ENCODE data around the gene RAD51B. TPM values are rescaled to one million over a fixed set of nuclear protein-coding genes. Genes with fewer than 3 reads are reported as not detected.

Gene RAD51B
- total and polyA plus RNA-seq, 2 of the 13 experiments (the other 11 are each of a cell fraction or from before 2014, with no cell fraction given): 7.0 to 9.5 TPM

- no peak for TF ChIP-seq FOXP1 (IDR thresholded peaks at IDR 0.05)
- TF ChIP-seq FOXP1 (CRISPR knock-in tag; IDR thresholded peaks at IDR 0.05): peak; percentile 71
- peak; percentile 52 for TF ChIP-seq NCOA2 (CRISPR knock-in tag; IDR thresholded peaks at IDR 0.05)
- TF ChIP-seq ZNF816 (CRISPR knock-in tag; IDR thresholded peaks at IDR 0.05; ENCODE audit: borderline replicate concordance): peak; percentile 74; the same call in 1 of the 2 replicates
- no peak for TF ChIP-seq HNRNPK (IDR thresholded peaks at IDR 0.05; ENCODE audit: low read depth, low read length, poor library complexity, severe bottlenecking)
- no peak for TF ChIP-seq NR3C1 (CRISPR knock-in tag; IDR thresholded peaks at IDR 0.05)
- TF ChIP-seq, protein P1, sequence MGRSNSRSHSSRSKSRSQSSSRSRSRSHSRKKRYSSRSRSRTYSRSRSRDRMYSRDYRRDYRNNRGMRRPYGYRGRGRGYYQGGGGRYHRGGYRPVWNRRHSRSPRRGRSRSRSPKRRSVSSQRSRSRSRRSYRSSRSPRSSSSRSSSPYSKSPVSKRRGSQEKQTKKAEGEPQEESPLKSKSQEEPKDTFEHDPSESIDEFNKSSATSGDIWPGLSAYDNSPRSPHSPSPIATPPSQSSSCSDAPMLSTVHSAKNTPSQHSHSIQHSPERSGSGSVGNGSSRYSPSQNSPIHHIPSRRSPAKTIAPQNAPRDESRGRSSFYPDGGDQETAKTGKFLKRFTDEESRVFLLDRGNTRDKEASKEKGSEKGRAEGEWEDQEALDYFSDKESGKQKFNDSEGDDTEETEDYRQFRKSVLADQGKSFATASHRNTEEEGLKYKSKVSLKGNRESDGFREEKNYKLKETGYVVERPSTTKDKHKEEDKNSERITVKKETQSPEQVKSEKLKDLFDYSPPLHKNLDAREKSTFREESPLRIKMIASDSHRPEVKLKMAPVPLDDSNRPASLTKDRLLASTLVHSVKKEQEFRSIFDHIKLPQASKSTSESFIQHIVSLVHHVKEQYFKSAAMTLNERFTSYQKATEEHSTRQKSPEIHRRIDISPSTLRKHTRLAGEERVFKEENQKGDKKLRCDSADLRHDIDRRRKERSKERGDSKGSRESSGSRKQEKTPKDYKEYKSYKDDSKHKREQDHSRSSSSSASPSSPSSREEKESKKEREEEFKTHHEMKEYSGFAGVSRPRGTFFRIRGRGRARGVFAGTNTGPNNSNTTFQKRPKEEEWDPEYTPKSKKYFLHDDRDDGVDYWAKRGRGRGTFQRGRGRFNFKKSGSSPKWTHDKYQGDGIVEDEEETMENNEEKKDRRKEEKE (IDR thresholded peaks at IDR 0.05): no peak
- no peak for TF ChIP-seq ZNF501 (CRISPR knock-in tag; IDR thresholded peaks at IDR 0.05)
- TF ChIP-seq ZNF136 (CRISPR knock-in tag; IDR thresholded peaks at IDR 0.05; ENCODE audit: low read depth): no peak
- no peak for TF ChIP-seq SNRNP70 (IDR thresholded peaks at IDR 0.05; ENCODE audit: low read depth, low read length)
- 0 out of 2 replicates have a peak, but pooled peaks have one; percentile 6 for TF ChIP-seq CHD4 (IDR thresholded peaks at IDR 0.05; ENCODE audit: borderline replicate concordance, low read length)
- TF ChIP-seq, protein P2, sequence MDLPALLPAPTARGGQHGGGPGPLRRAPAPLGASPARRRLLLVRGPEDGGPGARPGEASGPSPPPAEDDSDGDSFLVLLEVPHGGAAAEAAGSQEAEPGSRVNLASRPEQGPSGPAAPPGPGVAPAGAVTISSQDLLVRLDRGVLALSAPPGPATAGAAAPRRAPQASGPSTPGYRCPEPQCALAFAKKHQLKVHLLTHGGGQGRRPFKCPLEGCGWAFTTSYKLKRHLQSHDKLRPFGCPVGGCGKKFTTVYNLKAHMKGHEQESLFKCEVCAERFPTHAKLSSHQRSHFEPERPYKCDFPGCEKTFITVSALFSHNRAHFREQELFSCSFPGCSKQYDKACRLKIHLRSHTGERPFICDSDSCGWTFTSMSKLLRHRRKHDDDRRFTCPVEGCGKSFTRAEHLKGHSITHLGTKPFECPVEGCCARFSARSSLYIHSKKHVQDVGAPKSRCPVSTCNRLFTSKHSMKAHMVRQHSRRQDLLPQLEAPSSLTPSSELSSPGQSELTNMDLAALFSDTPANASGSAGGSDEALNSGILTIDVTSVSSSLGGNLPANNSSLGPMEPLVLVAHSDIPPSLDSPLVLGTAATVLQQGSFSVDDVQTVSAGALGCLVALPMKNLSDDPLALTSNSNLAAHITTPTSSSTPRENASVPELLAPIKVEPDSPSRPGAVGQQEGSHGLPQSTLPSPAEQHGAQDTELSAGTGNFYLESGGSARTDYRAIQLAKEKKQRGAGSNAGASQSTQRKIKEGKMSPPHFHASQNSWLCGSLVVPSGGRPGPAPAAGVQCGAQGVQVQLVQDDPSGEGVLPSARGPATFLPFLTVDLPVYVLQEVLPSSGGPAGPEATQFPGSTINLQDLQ (CRISPR knock-in tag; IDR thresholded peaks at IDR 0.05): no peak
- TF ChIP-seq AHDC1 (CRISPR knock-in tag; IDR thresholded peaks at IDR 0.05; ENCODE audit: borderline replicate concordance): no peak; the same call in 1 of the 2 replicates
- TF ChIP-seq ASH2L (IDR thresholded peaks at IDR 0.05; ENCODE audit: insufficient read length, low read depth, low read length): peak; percentile 30
- TF ChIP-seq ATF7 (IDR thresholded peaks at IDR 0.05): no peak
- TF ChIP-seq ATF7 (CRISPR knock-in tag; IDR thresholded peaks at IDR 0.05): no peak
- TF ChIP-seq MBNL3 (CRISPR knock-in tag; conservative IDR thresholded peaks at IDR 0.05): no peak
- 0 out of 2 replicates have a peak, but pooled peaks have one; percentile 29 for TF ChIP-seq PITX1 (CRISPR knock-in tag; IDR thresholded peaks at IDR 0.05)
- 0 out of 2 replicates have a peak, but pooled peaks have one; percentile 12 for TF ChIP-seq SP5 (CRISPR knock-in tag; IDR thresholded peaks at IDR 0.05; ENCODE audit: borderline replicate concordance, low read depth)
- no peak for TF ChIP-seq RBAK (CRISPR knock-in tag; IDR thresholded peaks at IDR 0.05)
- TF ChIP-seq FIP1L1 (IDR thresholded peaks at IDR 0.05; ENCODE audit: borderline replicate concordance, insufficient read depth, low read depth, low read length): no peak
These were observed 353.0 kb downstream of the RAD51B start (continued) for GRCh38 chr14:68172627-68173026.

Data from HepG2 (cell line).